Renal pelvis (tissue), 4 donors: ENCODE measurements around the gene DDX25. TPM values are rescaled to one million over a fixed set of nuclear protein-coding genes. Genes with fewer than 3 reads are reported as not detected.

ENCODE experiments used
- DNase-seq: peaks from one replicate; pipeline ENCODE4 v3.0.0-alpha.2; 2013
- polyA plus RNA-seq, 3 donors: library from polyadenylated mRNA; unstranded; fragments of 120-200 nt; gene quantifications; one replicate each; pipeline ENCODE4 v1.2.1, GENCODE V29; 2013; ENCODE audit not compliant: insufficient read length in 3 of 3

Gene DDX25
- polyA plus RNA-seq, 3 donors, result 4.7 to 5.5 (median 4.8) TPM

- DNase-seq, result no peak
These were observed 67.3 kb downstream of the DDX25 start for GRCh38 chr11:125971618-125972017.

- no peak for DNase-seq
These were observed 70.0 kb downstream of the DDX25 start for GRCh38 chr11:125974284-125974683.

GRCh38 chr11:125975634-125976033 lies 71.3 kb downstream of the DDX25 start:
- no peak for DNase-seq

- no peak for DNase-seq
These were observed 71.8 kb downstream of the DDX25 start for GRCh38 chr11:125976156-125976555.

- DNase-seq, result no peak
These were observed 73.0 kb downstream of the DDX25 start for GRCh38 chr11:125977333-125977732.

- DNase-seq, result no peak
These were observed 73.9 kb downstream of the DDX25 start for GRCh38 chr11:125978181-125978716.

Other genes with a start within 250 kb of the DDX25 start
- 1 to 10 TPM in 1 of 3 donors, under 1 TPM in 2; 0.53 to 1.0 (median 0.80) TPM for gene ACRV1, start 223.7 kb upstream of the DDX25 start, polyA plus RNA-seq
- gene PATE1, start 158.2 kb upstream of the DDX25 start, polyA plus RNA-seq, result not detected
- gene PATE2, start 125.7 kb upstream of the DDX25 start, polyA plus RNA-seq, result not detected
- gene PATE3, start 116.4 kb upstream of the DDX25 start, polyA plus RNA-seq, result under 1 TPM in 1 of 3 donors, not detected in 2; 0.13 TPM
- gene PATE4, start 71.2 kb upstream of the DDX25 start, polyA plus RNA-seq, result under 1 TPM in 1 of 3 donors, not detected in 2; 0.31 TPM
- gene HYLS1, start 16.8 kb upstream of the DDX25 start, polyA plus RNA-seq, result 10 to 100 TPM; 10.5 to 12.4 (median 11.4) TPM
- 10 to 100 TPM; 15.5 to 19.9 (median 17.1) TPM for gene PUS3, start 1.3 kb upstream of the DDX25 start, polyA plus RNA-seq
- gene VSIG10L2, start 41.5 kb downstream of the DDX25 start, polyA plus RNA-seq, result under 1 TPM in 1 of 3 donors, not detected in 2; 0.06 TPM
- gene CDON, start 158.4 kb downstream of the DDX25 start, polyA plus RNA-seq, result 10 to 100 TPM; 23.8 to 30.0 (median 29.8) TPM